ENCODE data around the gene SLC4A7. TPM values are rescaled to one million over a fixed set of nuclear protein-coding genes. Genes with fewer than 3 reads are reported as not detected.
"Not testable (repeated sequence)": the region's sequence is repeated elsewhere in the genome, so short reads cannot be mapped to it uniquely, and the experiment has no call there.

SLC4A7 gene
- total and polyA plus RNA-seq, 2 donors (not counting 1 experiment from before 2014, with no cell fraction given): 9.4 to 46.9 TPM

DNA sequence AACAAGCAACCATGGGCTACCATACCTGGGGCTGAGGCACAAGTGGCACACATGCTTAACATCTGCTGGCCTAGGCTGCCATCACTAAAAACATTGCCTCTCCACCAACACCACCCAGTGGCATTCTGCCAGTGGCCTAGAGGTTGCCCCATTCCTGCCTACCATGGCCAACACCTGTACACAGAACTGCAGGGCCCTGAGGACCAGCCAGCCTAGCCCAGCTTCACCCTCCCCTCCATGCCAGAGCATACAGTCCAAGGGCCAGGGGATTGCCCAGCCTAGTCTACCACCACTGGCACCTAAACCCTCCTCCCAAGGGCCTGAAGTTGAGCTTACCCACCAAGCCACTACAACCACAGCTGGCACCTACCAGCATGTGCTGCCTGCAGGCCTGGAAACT lies 150.3 kb downstream of the SLC4A7 start:
- H3K27me3 ChIP-seq (replicated peaks in 1 of 4; ENCODE audit: control extremely low read depth in 1 of 4, control insufficient read depth in 3 of 4, insufficient read depth in 4 of 4, low read length in 3 of 4): peaks cover 0 to 4% (median 2%) of the 10 kb centered on the region in 4 experiments
- Mint-ChIP-seq H3K27me3 (no peaks in the 10 kb centered on the region), H3K4me3 (no peak overlapping the region), H3K9me3 (ENCODE audit: insufficient read depth) (peaks cover 3% of the 10 kb centered on the region), H3K27ac (no peak overlapping the region), H3K4me1 (no peaks in the 10 kb centered on the region)
- no peak overlapping the region for H3K9ac ChIP-seq (ENCODE audit: low read length)
- H2AFZ ChIP-seq (ENCODE audit: insufficient read depth, low read depth, low read length, poor library complexity, severe bottlenecking): no peak overlapping the region
- H3K4me3 ChIP-seq (ENCODE audit: control extremely low read depth in 1 of 5, extremely low read depth in 1 of 5, insufficient read depth in 1 of 5, low read depth in 2 of 5, low read length in 4 of 5): no peak overlapping the region
- POLR2A ChIA-PET: no interaction called here
- DNase-seq (no peak), ATAC-seq (ENCODE audit: low read depth) (no peak)
- no peak overlapping the region for H3K4me2 ChIP-seq (replicated peaks; ENCODE audit: low read depth, low read length, poor library complexity, severe bottlenecking)
- H3K27ac ChIP-seq (ENCODE audit: low read length in 2 of 2): no peak overlapping the region
- CTCF ChIA-PET: no interaction called here
- intact Hi-C loops (cut with micrococcal nuclease): no loop called here
- no peaks in the 10 kb centered on the region for H3K4me1 ChIP-seq (ENCODE audit: control insufficient read depth in 2 of 2, insufficient read depth in 2 of 2, low read length in 2 of 2)
- H4K20me1 ChIP-seq (ENCODE audit: control insufficient read depth, insufficient read depth, low read length, poor library complexity, severe bottlenecking): no peaks in the 10 kb centered on the region
- TF ChIP-seq EZH2 (IDR thresholded peaks at IDR 0.05; ENCODE audit: borderline replicate concordance, insufficient read depth, low read depth, low read length, poor library complexity, severe bottlenecking): no peak
- TF ChIP-seq, protein P1, sequence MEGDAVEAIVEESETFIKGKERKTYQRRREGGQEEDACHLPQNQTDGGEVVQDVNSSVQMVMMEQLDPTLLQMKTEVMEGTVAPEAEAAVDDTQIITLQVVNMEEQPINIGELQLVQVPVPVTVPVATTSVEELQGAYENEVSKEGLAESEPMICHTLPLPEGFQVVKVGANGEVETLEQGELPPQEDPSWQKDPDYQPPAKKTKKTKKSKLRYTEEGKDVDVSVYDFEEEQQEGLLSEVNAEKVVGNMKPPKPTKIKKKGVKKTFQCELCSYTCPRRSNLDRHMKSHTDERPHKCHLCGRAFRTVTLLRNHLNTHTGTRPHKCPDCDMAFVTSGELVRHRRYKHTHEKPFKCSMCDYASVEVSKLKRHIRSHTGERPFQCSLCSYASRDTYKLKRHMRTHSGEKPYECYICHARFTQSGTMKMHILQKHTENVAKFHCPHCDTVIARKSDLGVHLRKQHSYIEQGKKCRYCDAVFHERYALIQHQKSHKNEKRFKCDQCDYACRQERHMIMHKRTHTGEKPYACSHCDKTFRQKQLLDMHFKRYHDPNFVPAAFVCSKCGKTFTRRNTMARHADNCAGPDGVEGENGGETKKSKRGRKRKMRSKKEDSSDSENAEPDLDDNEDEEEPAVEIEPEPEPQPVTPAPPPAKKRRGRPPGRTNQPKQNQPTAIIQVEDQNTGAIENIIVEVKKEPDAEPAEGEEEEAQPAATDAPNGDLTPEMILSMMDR (IDR thresholded peaks at IDR 0.05): no peak
- no peaks in the 10 kb centered on the region for H3K36me3 ChIP-seq (replicated peaks in 1 of 2; ENCODE audit: control extremely low read depth in 1 of 2, control insufficient read depth in 1 of 2, extremely low read depth in 1 of 2, insufficient read depth in 2 of 2, low read length in 1 of 2)
- H3K9me3 ChIP-seq (ENCODE audit: control extremely low read depth in 1 of 3, control insufficient read depth in 2 of 3, insufficient read depth in 1 of 3, low read length in 2 of 3): no peaks in the 10 kb centered on the region
- no peaks in the 10 kb centered on the region for H3K79me2 ChIP-seq (ENCODE audit: control insufficient read depth, insufficient read depth, low read length)

DNA sequence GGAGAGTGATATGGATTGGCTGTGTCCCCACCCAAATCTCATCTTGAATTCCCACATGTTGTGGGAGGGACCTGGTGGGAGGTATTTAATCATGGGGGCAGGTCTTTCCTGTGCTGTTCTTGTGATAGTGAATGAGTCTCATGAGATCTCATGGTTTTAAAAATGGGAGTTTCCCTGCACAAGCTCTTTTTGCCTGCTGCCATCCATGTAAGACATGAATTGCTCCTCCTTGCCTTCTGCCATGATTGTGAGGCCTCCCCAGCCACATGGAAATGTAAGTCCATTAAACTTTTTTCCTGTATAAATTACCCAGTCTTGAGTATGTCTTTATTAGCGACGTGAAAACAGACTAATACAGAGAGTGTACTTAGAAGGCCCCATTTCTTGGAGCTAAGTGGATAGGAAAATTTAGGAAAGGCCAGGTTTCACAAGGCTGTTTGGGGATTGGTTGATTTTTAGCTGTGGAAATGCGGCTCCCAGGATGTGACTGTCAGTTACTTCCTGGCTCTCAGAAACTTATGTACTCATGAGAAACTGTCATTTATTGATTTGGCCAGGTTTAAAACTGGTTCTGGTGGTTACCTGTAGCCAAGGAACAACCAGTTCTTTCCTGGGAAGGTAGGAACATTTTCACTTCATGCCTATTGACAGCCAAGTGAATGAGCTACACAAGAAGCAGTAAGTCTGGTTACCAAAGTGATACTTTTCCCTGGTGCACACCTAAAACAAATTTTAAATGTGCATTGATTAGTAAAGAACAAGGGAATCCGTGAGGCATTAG lies 155.0 kb downstream of the SLC4A7 start:
- H3K9me3 Mint-ChIP-seq (ENCODE audit: insufficient read depth); H3K27ac Mint-ChIP-seq; H3K27me3 ChIP-seq (replicated peaks in 1 of 4; ENCODE audit: control extremely low read depth in 1 of 4, control insufficient read depth in 3 of 4, insufficient read depth in 4 of 4, low read length in 3 of 4); H3K4me3 ChIP-seq (ENCODE audit: control extremely low read depth in 1 of 5, extremely low read depth in 1 of 5, insufficient read depth in 1 of 5, low read depth in 2 of 5, low read length in 4 of 5); H3K4me1 ChIP-seq (ENCODE audit: control insufficient read depth in 2 of 2, insufficient read depth in 2 of 2, low read length in 2 of 2); DNase-seq; CTCF ChIA-PET; H3K9ac ChIP-seq (ENCODE audit: low read length); H3K79me2 ChIP-seq (ENCODE audit: control insufficient read depth, insufficient read depth, low read length); H3K27me3 Mint-ChIP-seq; H3K27ac ChIP-seq (ENCODE audit: low read length in 2 of 2); H3K4me3 Mint-ChIP-seq; H3K4me1 Mint-ChIP-seq; H4K20me1 ChIP-seq (ENCODE audit: control insufficient read depth, insufficient read depth, low read length, poor library complexity, severe bottlenecking); H3K4me2 ChIP-seq (replicated peaks; ENCODE audit: low read depth, low read length, poor library complexity, severe bottlenecking); ATAC-seq (ENCODE audit: low read depth); H3K36me3 ChIP-seq (replicated peaks in 1 of 2; ENCODE audit: control extremely low read depth in 1 of 2, control insufficient read depth in 1 of 2, extremely low read depth in 1 of 2, insufficient read depth in 2 of 2, low read length in 1 of 2); intact Hi-C loops (cut with micrococcal nuclease); H3K9me3 ChIP-seq (ENCODE audit: control extremely low read depth in 1 of 3, control insufficient read depth in 2 of 3, insufficient read depth in 1 of 3, low read length in 2 of 3); POLR2A ChIA-PET; H2AFZ ChIP-seq (ENCODE audit: insufficient read depth, low read depth, low read length, poor library complexity, severe bottlenecking): not testable (repeated sequence)
- 100% methylated on average over 2 of the region's 4 CpGs for WGBS (ENCODE audit: insufficient coverage)
